Hepatocyte (in vitro differentiated cells): ENCODE measurements around the gene ZW10. TPM values are rescaled to one million over a fixed set of nuclear protein-coding genes. Genes with fewer than 3 reads are reported as not detected.

Experiments
- DNase-seq: peaks from one replicate; pipeline ENCODE4 v3.0.0-alpha.2; 2016; ENCODE audit warnings: low spot score
- H2AFZ ChIP-seq: fragments of 200-600 bp; sonication (generic); 2 replicates; pipeline ENCODE4 v1.6.0; 2016; ENCODE audit warnings: antibody characterized with exemption, mild to moderate bottlenecking
- H3K27ac ChIP-seq: fragments of 200-600 bp; sonication (generic); 2 replicates; pipeline ENCODE4 v1.5.1; 2016; ENCODE audit warnings: mild to moderate bottlenecking
- H3K27me3 ChIP-seq: fragments of 200-600 bp; sonication (generic); 2 replicates; pipeline ENCODE4 v1.6.1; 2016
- H3K36me3 ChIP-seq: fragments of 200-600 bp; sonication (generic); replicated peaks from 2 replicates; pipeline ENCODE4 v1.5.1; 2016; ENCODE audit warnings: low read depth; ENCODE audit not compliant: insufficient read depth
- H3K4me1 ChIP-seq: fragments of 200-600 bp; sonication (generic); 2 replicates; pipeline ENCODE4 v1.5.1; 2016; ENCODE audit warnings: mild to moderate bottlenecking, moderate library complexity; ENCODE audit not compliant: insufficient read depth
- H3K4me2 ChIP-seq: fragments of 200-600 bp; sonication (generic); 2 replicates; pipeline ENCODE4 v1.6.0; 2016
- H3K4me3 ChIP-seq: fragments of 200-600 bp; sonication (generic); 2 replicates; pipeline ENCODE4 v1.5.1; 2016; ENCODE audit warnings: mild to moderate bottlenecking
- H3K79me2 ChIP-seq: fragments of 200-600 bp; sonication (generic); 2 replicates; pipeline ENCODE4 v1.6.0; 2017; ENCODE audit warnings: mild to moderate bottlenecking
- H3K9me2 ChIP-seq: fragments of 200-600 bp; sonication (generic); replicated peaks from 2 replicates; pipeline ENCODE4 v1.6.0; 2017; ENCODE audit warnings: mild to moderate bottlenecking; ENCODE audit not compliant: insufficient read depth
- H3K9me3 ChIP-seq: fragments of 200-600 bp; sonication (generic); 2 replicates; pipeline ENCODE4 v1.5.1; 2016; ENCODE audit warnings: low read depth, mild to moderate bottlenecking
- H4K20me1 ChIP-seq: fragments of 200-600 bp; sonication (generic); 2 replicates; pipeline ENCODE4 v1.6.0; 2016; ENCODE audit warnings: mild to moderate bottlenecking; ENCODE audit not compliant: insufficient read depth, poor library complexity, severe bottlenecking
- CTCF ChIP-seq: fragments of 200-600 bp; sonication (generic); IDR thresholded peaks from 2 replicates; pipeline ENCODE4 v1.5.1; 2016; ENCODE audit warnings: antibody characterized with exemption, mild to moderate bottlenecking; ENCODE audit not compliant: poor library complexity
- EZH2 ChIP-seq: fragments of 200-600 bp; sonication (generic); IDR thresholded peaks from 2 replicates; pipeline ENCODE4 v1.6.1; 2016; ENCODE audit warnings: antibody characterized with exemption, mild to moderate bottlenecking, borderline replicate concordance
- EZH2phosphoT487 ChIP-seq: fragments of 200-600 bp; sonication (generic); IDR thresholded peaks from one replicate; pipeline ENCODE4 v1.6.1; 2018; ENCODE audit warnings: antibody characterized with exemption, mild to moderate bottlenecking, low read depth, moderate library complexity; ENCODE audit not compliant: unreplicated experiment, severe bottlenecking
- WGBS: methylation state at CpG from one replicate; pipeline ENCODE4 v1.1.6; 2016; ENCODE audit warnings: low lambda C conversion rate; ENCODE audit errors: missing lambda C conversion rate; 5-methylcytosine and 5-hydroxymethylcytosine counted together
- polyA plus RNA-seq: library from polyadenylated mRNA; unstranded; fragments of >200 nt; fragmentation: Nextera tagmentation; extraction: Ambion mirVana; gene quantifications from 2 replicates; pipeline ENCODE4 v1.2.1, GENCODE V29; 2016
- small RNA-seq: library from RNA; depleted of rRNA; stranded (forward); fragments of <200 nt; gene quantifications from one replicate; pipeline ENCODE3, GENCODE V24; 2014
- total RNA-seq: library from RNA; depleted of rRNA; stranded (reverse); fragments of >200 nt; gene quantifications from 2 replicates; pipeline ENCODE4 v1.2.3, GENCODE V29; 2014

The ZW10 gene
- total and polyA plus RNA-seq, 2 experiments from 2014 or later, result 15.4 to 19.5 TPM

GRCh38 chr11:113683481-113684046, 89.9 kb downstream of the ZW10 start:
- Histone ChIP-seq H3K4me1 (peaks cover 11% of the 10 kb centered on the region), H4K20me1 (no peaks in the 10 kb centered on the region), H2AFZ (no peak overlapping the region), H3K27me3 (no peaks in the 10 kb centered on the region), H3K4me3 (no peak overlapping the region), H3K79me2 (no peaks in the 10 kb centered on the region), H3K4me2 (no peak overlapping the region), H3K9me2 (no peaks in the 10 kb centered on the region), H3K27ac (no peak overlapping the region), H3K9me3 (no peaks in the 10 kb centered on the region), H3K36me3 (no peaks in the 10 kb centered on the region)
- TF ChIP-seq EZH2 (no peak), EZH2phosphoT487 (no peak), CTCF (no peak)
- whole genome bisulfite sequencing, result 78% methylated on average over 6 of the region's 6 CpGs
- no peak for DNase-seq

Small RNA genes lying within 50 kb of the gene (small RNA-seq; reads per million reads assigned to genes)
- gene LRRC37A13P (not detected), gene RPS29P19 (not detected)

Other genes starting within 250 kb of the ZW10 start
- gene TMPRSS5, start 67.4 kb downstream of the ZW10 start, total RNA-seq, result 0.20 TPM in 1 of 2 replicates, not detected in the other
- gene TMPRSS5, start 67.4 kb downstream of the ZW10 start, polyA plus RNA-seq, result 0.32 and 0.63 TPM in 2 replicates
- gene CLDN25, start 6.1 kb upstream of the ZW10 start, total RNA-seq, result not detected in 2 replicates
- gene CLDN25, start 6.1 kb upstream of the ZW10 start, polyA plus RNA-seq, result not detected in 2 replicates
- 32.1 and 39.5 TPM in 2 replicates for gene USP28, start 101.9 kb upstream of the ZW10 start, total RNA-seq
- 12.5 and 16.1 TPM in 2 replicates for gene USP28, start 101.9 kb upstream of the ZW10 start, polyA plus RNA-seq
- 0.16 and 0.77 TPM in 2 replicates for gene HTR3B, start 131.1 kb upstream of the ZW10 start, total RNA-seq
- gene HTR3B, start 131.1 kb upstream of the ZW10 start, polyA plus RNA-seq, result 0.42 TPM in 1 of 2 replicates, not detected in the other
- gene HTR3A, start 201.4 kb upstream of the ZW10 start, total RNA-seq, result not detected in 2 replicates
- gene HTR3A, start 201.4 kb upstream of the ZW10 start, polyA plus RNA-seq, result not detected in 2 replicates